Measurements from ENCODE around the gene CCDC195. TPM values are rescaled to one million over a fixed set of nuclear protein-coding genes. Genes with fewer than 3 reads are reported as not detected.

The CCDC195 gene
- total and polyA plus RNA-seq, 2 experiments from 2014 or later: not detected

GRCh38 chr2:224753743-224754540, 37.8 kb upstream of the CCDC195 start:
- H3K4me3 Mint-ChIP-seq: no peak overlapping the region
- no peaks in the 10 kb centered on the region for H4K20me1 ChIP-seq (replicated peaks; ENCODE audit: insufficient read depth)
- DNase-seq (ENCODE audit: low spot score) (no peak), ATAC-seq (no peak)
- H3K36me3 ChIP-seq (ENCODE audit: insufficient read depth): no peaks in the 10 kb centered on the region
- H3K27ac ChIP-seq (ENCODE audit: low read depth): no peak overlapping the region
- no peaks in the 10 kb centered on the region for H3K4me1 Mint-ChIP-seq
- no peaks in the 10 kb centered on the region for H3K27me3 ChIP-seq (ENCODE audit: insufficient read depth)
- H3K9me3 Mint-ChIP-seq: peaks cover 36% of the 10 kb centered on the region
- 0 out of 2 replicates have a peak, but pooled peaks cover 5% of the 10 kb centered on the region for H3K9me2 ChIP-seq (ENCODE audit: insufficient read depth)
- H3K4me2 ChIP-seq: no peak overlapping the region
- no peaks in the 10 kb centered on the region for H3K4me1 ChIP-seq (ENCODE audit: insufficient read depth)
- H2AFZ ChIP-seq: no peak overlapping the region
- H3K4me3 ChIP-seq: no peak overlapping the region
- H3K27me3 Mint-ChIP-seq (ENCODE audit: insufficient read depth, low read depth, poor library complexity): peaks cover 3% of the 10 kb centered on the region
- H3K79me2 ChIP-seq (replicated peaks; ENCODE audit: insufficient read depth): no peaks in the 10 kb centered on the region
- no peaks in the 10 kb centered on the region for H3F3A ChIP-seq (replicated peaks; ENCODE audit: low read depth)
- no peak overlapping the region for H3K27ac Mint-ChIP-seq
- H3K36me3 Mint-ChIP-seq (ENCODE audit: low read depth): peaks cover 21% of the 10 kb centered on the region
- no peak for TF ChIP-seq ETS1 (IDR thresholded peaks at IDR 0.05)
- TF ChIP-seq ZNF331 (CRISPR knock-in tag; IDR thresholded peaks at IDR 0.05; ENCODE audit: low read depth): no peak
- no peak for TF ChIP-seq CTCF (conservative IDR thresholded peaks at IDR 0.05; ENCODE audit: low read depth in 2 of 2)
- TF ChIP-seq CREB1 (CRISPR knock-in tag; IDR thresholded peaks at IDR 0.05; ENCODE audit: low read depth): no peak
- no peak for TF ChIP-seq REST (IDR thresholded peaks at IDR 0.05; ENCODE audit: unreplicated experiment)
- no peak for TF ChIP-seq JUNB (IDR thresholded peaks at IDR 0.05; ENCODE audit: unreplicated experiment)
- no peak for TF ChIP-seq EZH2phosphoT487 (IDR thresholded peaks at IDR 0.05; ENCODE audit: unreplicated experiment)
